H1 (cell line): ENCODE measurements around the gene SPEF2.

Experiments
- NRF1 ChIP-seq: IDR thresholded peaks from 2 replicates; pipeline ENCODE4 v1.6.1; 2011; ENCODE audit warnings: mild to moderate bottlenecking, low read depth, low read length, improper control_type of control experiment
- POLR2A ChIP-seq, 2 experiments: IDR thresholded peaks; 1 replicate in 1 of 2; 2 replicates in 1 of 2; pipeline ENCODE4 v1.6.1; 2011; ENCODE audit warnings: low read depth in 2 of 2, low read length in 2 of 2, mild to moderate bottlenecking in 2 of 2; ENCODE audit errors: control extremely low read depth in 1 of 2
- RNF2 ChIP-seq: fragments of 200-900, 300-1000 bp; sonication (generic); IDR thresholded peaks from 2 replicates; pipeline ENCODE4 v1.7.1; 2016; ENCODE audit warnings: borderline replicate concordance, low read depth, mild to moderate bottlenecking, antibody characterized with exemption, low read length; ENCODE audit not compliant: poor library complexity, severe bottlenecking; ENCODE audit errors: missing control alignments
- TF ChIP-seq, protein P1 (sequence below): IDR thresholded peaks from 2 replicates; pipeline ENCODE4 v1.6.1; 2012; ENCODE audit warnings: inconsistent platforms
- TF ChIP-seq, protein P2 (sequence below), 3 experiments: IDR thresholded peaks; 1 replicate in 2 of 3; 2 replicates in 1 of 3; pipeline versions ENCODE4 v1.5.1 to v1.6.1; 2011; ENCODE audit warnings: low read length in 3 of 3, mild to moderate bottlenecking in 3 of 3, inconsistent platforms in 2 of 3, low read depth in 1 of 3, moderate library complexity in 1 of 3; ENCODE audit not compliant: insufficient read depth in 1 of 3; ENCODE audit errors: control extremely low read depth in 1 of 3

GRCh38 chr5:35842856-35843255, 225.2 kb downstream of the SPEF2 start:
- TF ChIP-seq, protein P1, sequence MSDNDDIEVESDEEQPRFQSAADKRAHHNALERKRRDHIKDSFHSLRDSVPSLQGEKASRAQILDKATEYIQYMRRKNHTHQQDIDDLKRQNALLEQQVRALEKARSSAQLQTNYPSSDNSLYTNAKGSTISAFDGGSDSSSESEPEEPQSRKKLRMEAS: no peak
- no peak for TF ChIP-seq RNF2
- TF ChIP-seq, protein P2, sequence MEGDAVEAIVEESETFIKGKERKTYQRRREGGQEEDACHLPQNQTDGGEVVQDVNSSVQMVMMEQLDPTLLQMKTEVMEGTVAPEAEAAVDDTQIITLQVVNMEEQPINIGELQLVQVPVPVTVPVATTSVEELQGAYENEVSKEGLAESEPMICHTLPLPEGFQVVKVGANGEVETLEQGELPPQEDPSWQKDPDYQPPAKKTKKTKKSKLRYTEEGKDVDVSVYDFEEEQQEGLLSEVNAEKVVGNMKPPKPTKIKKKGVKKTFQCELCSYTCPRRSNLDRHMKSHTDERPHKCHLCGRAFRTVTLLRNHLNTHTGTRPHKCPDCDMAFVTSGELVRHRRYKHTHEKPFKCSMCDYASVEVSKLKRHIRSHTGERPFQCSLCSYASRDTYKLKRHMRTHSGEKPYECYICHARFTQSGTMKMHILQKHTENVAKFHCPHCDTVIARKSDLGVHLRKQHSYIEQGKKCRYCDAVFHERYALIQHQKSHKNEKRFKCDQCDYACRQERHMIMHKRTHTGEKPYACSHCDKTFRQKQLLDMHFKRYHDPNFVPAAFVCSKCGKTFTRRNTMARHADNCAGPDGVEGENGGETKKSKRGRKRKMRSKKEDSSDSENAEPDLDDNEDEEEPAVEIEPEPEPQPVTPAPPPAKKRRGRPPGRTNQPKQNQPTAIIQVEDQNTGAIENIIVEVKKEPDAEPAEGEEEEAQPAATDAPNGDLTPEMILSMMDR (IDR thresholded peaks at IDR 0.05; ENCODE audit: control extremely low read depth in 1 of 3, insufficient read depth in 1 of 3, low read depth in 1 of 3, low read length in 3 of 3): no peak
- TF ChIP-seq POLR2A (IDR thresholded peaks at IDR 0.05; ENCODE audit: control extremely low read depth in 1 of 2, low read depth in 2 of 2, low read length in 2 of 2): no peak
- no peak for TF ChIP-seq NRF1
